ENCODE measurements around the gene AP2S1. TPM values are rescaled to one million over a fixed set of nuclear protein-coding genes. Genes with fewer than 3 reads are reported as not detected.
A peak's percentile ranks its signal among the peaks of the same experiment; 100 is the strongest.

The AP2S1 gene
- total and polyA plus RNA-seq, 2 donors (not counting 3 experiments of a cell fraction or from before 2014, with no cell fraction given), result 313 to 376 TPM

GRCh38 chr19:46791944-46792343, 58.7 kb downstream of the AP2S1 start:
- Histone ChIP-seq H4K20me1 (replicated peaks; ENCODE audit: control insufficient read depth, extremely low read depth, insufficient read depth, low read length) (no peaks in the 10 kb centered on the region), H3K79me2 (ENCODE audit: control insufficient read depth, insufficient read depth, low read length) (peaks cover 14% of the 10 kb centered on the region), H3K4me1 (ENCODE audit: control insufficient read depth, extremely low read depth, insufficient read depth, low read length) (peaks cover under 1% of the 10 kb centered on the region), H3K9me3 (replicated peaks; ENCODE audit: control insufficient read depth, insufficient read depth, low read length) (no peaks in the 10 kb centered on the region), H3K36me3 (ENCODE audit: control insufficient read depth in 2 of 2, extremely low read depth in 1 of 2, insufficient read depth in 2 of 2, low read length in 2 of 2) (no peaks in the 10 kb centered on the region), H3K4me2 (ENCODE audit: insufficient read depth, low read length) (no peak overlapping the region), H2AFZ (ENCODE audit: low read depth, low read length) (no peak overlapping the region), H3K9me1 (replicated peaks; ENCODE audit: control insufficient read depth, extremely low read depth, insufficient read depth, low read length) (no peaks in the 10 kb centered on the region), H3K9ac (replicated peaks; ENCODE audit: extremely low read depth, insufficient read depth, low read length) (no peak overlapping the region), H3K27me3 (ENCODE audit: control insufficient read depth in 2 of 2, insufficient read depth in 2 of 2, low read length in 2 of 2) (peaks cover 0 to 2% of the 10 kb centered on the region in 2 experiments), H3K27ac (ENCODE audit: insufficient read depth, low read depth, low read length) (no peak overlapping the region), H3K4me3 (replicated peaks in 1 of 3; ENCODE audit: insufficient read depth in 1 of 3, low read depth in 1 of 3, low read length in 3 of 3) (no peak overlapping the region)
- dilution Hi-C loops (cut with MboI; ENCODE audit: extremely low pct_ligation_motif_present, low sequenced_read_pairs) (no loop called here), intact Hi-C loops (cut with micrococcal nuclease) (no loop called here)
- DNase-seq (ENCODE audit: low read depth, low spot score) (no peak), FAIRE-seq (no peak)
- CTCF ChIA-PET, result interaction anchor here (1.2 kb wide), 2 partner anchors 37 to 38 kb away, joined by 3 to 4 read pairs; no protein-coding TSS in a partner anchor
- POLR2A ChIA-PET, result no interaction called here
- BruUV-seq (replicated peaks), result no TSS peak
- TF ChIP-seq, protein P1, sequence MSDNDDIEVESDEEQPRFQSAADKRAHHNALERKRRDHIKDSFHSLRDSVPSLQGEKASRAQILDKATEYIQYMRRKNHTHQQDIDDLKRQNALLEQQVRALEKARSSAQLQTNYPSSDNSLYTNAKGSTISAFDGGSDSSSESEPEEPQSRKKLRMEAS (IDR thresholded peaks at IDR 0.05; ENCODE audit: insufficient read depth, insufficient read length), result no peak
- peak; percentile 69 for TF ChIP-seq GATA2 (IDR thresholded peaks at IDR 0.05; ENCODE audit: insufficient read depth, insufficient read length, low read depth, low read length)

DNA sequence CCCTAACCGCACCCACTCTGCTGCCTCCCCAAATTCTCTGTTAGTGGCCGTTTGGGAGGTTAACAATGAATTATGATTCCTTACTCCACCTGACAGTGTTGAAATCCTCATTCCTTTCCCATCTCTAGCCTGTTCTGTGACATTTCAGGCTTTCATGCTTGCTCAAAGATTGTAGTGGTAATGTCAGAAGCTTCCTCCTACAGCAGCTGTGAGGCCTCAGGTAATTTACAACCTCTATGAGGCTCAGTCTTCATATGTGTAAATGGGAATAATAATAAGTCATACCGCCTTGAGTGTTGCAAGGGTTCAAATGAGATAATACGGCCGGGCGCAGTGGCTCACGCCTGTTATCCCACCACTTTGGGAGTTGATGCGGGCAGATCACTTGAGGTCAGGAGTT, 61.3 kb downstream of the AP2S1 start:
- dilution Hi-C loops (cut with MboI; ENCODE audit: extremely low pct_ligation_motif_present, low sequenced_read_pairs), result no loop called here
- intact Hi-C loops (cut with micrococcal nuclease), result loop anchor here (5.0 kb wide), 1 partner anchor 468 kb away; the partner anchor contains the start of gene CCDC9
- FAIRE-seq, result no peak
- BruUV-seq (replicated peaks), result no TSS peak
- Histone ChIP-seq H3K9ac (replicated peaks; ENCODE audit: extremely low read depth, insufficient read depth, low read length) (no peak overlapping the region), H3K9me3 (replicated peaks; ENCODE audit: control insufficient read depth, insufficient read depth, low read length) (no peaks in the 10 kb centered on the region), H3K79me2 (ENCODE audit: control insufficient read depth, insufficient read depth, low read length) (peaks cover 40% of the 10 kb centered on the region), H3K9me1 (replicated peaks; ENCODE audit: control insufficient read depth, extremely low read depth, insufficient read depth, low read length) (no peaks in the 10 kb centered on the region), H2AFZ (ENCODE audit: low read depth, low read length) (no peak overlapping the region), H3K27ac (ENCODE audit: insufficient read depth, low read depth, low read length) (no peak overlapping the region), H3K4me1 (ENCODE audit: control insufficient read depth, extremely low read depth, insufficient read depth, low read length) (peaks cover 23% of the 10 kb centered on the region), H3K36me3 (ENCODE audit: control insufficient read depth in 2 of 2, extremely low read depth in 1 of 2, insufficient read depth in 2 of 2, low read length in 2 of 2) (no peaks in the 10 kb centered on the region), H3K27me3 (ENCODE audit: control insufficient read depth in 2 of 2, insufficient read depth in 2 of 2, low read length in 2 of 2) (no peaks in the 10 kb centered on the region), H4K20me1 (replicated peaks; ENCODE audit: control insufficient read depth, extremely low read depth, insufficient read depth, low read length) (no peaks in the 10 kb centered on the region), H3K4me2 (ENCODE audit: insufficient read depth, low read length) (no peak overlapping the region), H3K4me3 (replicated peaks in 1 of 3; ENCODE audit: insufficient read depth in 1 of 3, low read depth in 1 of 3, low read length in 3 of 3) (no peak overlapping the region)
- ChIA-PET POLR2A (no interaction called here), CTCF (interaction anchor here (0.8 to 6.7 kb wide), 5 partner anchors 10 to 51 kb away, joined by 3 to 63 read pairs (median 3); no protein-coding TSS in a partner anchor)
- no peak for DNase-seq (ENCODE audit: low read depth, low spot score)
- TF ChIP-seq GATA2 (IDR thresholded peaks at IDR 0.05; ENCODE audit: insufficient read depth, insufficient read length, low read depth, low read length) (no peak), POLR2AphosphoS5 (IDR thresholded peaks at IDR 0.05; ENCODE audit: insufficient read depth, low read depth, low read length) (no peak), CTCF (IDR thresholded peaks at IDR 0.05; ENCODE audit: extremely low read depth in 1 of 2, insufficient read depth in 1 of 2, low read depth in 1 of 2, low read length in 2 of 2) (no peak), FOS (IDR thresholded peaks at IDR 0.05; ENCODE audit: borderline replicate concordance, insufficient read depth, low read length) (no peak), POLR2A (IDR thresholded peaks at IDR 0.05; ENCODE audit: low read depth, low read length) (no peak), JUN (IDR thresholded peaks at IDR 0.05; ENCODE audit: borderline replicate concordance, insufficient read depth, insufficient read length, low read depth) (no peak), EZH2 (IDR thresholded peaks at IDR 0.05; ENCODE audit: borderline replicate concordance, low read depth, low read length, severe bottlenecking) (no peak), MYC (IDR thresholded peaks at IDR 0.05; ENCODE audit: low read depth, low read length) (no peak)
- TF ChIP-seq, protein P1 (IDR thresholded peaks at IDR 0.05; ENCODE audit: insufficient read depth, insufficient read length), result no peak

All from endothelial cell of umbilical vein (primary cell).